Breast epithelium (tissue), 4 donors: ENCODE data around the gene STOM. TPM values are rescaled to one million over a fixed set of nuclear protein-coding genes. Genes with fewer than 3 reads are reported as not detected.

Experiments used
- DNase-seq, 2 donors: peaks; one replicate each; pipeline ENCODE4 v3.0.0-alpha.2; 2019; ENCODE audit warnings: low spot score in 2 of 2
- H3K27ac ChIP-seq, 2 donors: fragments of 200-600 bp; sonication (generic) in 1 of 2; one replicate each; pipeline ENCODE4 v1.5.1; 2016 to 2019; ENCODE audit warnings: mild to moderate bottlenecking in 1 of 2
- H3K27me3 ChIP-seq, 2 donors: fragments of 200-600 bp; sonication (generic) in 1 of 2; one replicate each; pipeline versions ENCODE4 v1.5.1 to v1.6.0; 2017 to 2019; ENCODE audit warnings: control low read depth in 1 of 2, mild to moderate bottlenecking in 1 of 2
- H3K36me3 ChIP-seq: fragments of 200-600 bp; one replicate; pipeline ENCODE4 v1.5.1; 2019
- H3K4me1 ChIP-seq, 2 donors: fragments of 200-600 bp; sonication (generic); one replicate each; pipeline ENCODE4 v1.5.1; 2016 to 2019; ENCODE audit warnings: control low read depth in 1 of 2
- H3K4me3 ChIP-seq, 3 donors: fragments of 200-600 bp; sonication (generic); 1 replicate in 2 of 3; 2 replicates in 1 of 3; pipeline ENCODE4 v1.5.1; 2016 to 2019; ENCODE audit warnings: mild to moderate bottlenecking in 3 of 3, moderate library complexity in 2 of 3
- H3K9me3 ChIP-seq, 2 donors: fragments of 200-600 bp; sonication (generic) in 1 of 2; one replicate each; pipeline ENCODE4 v1.5.1; 2016 to 2019; ENCODE audit warnings: control low read depth in 1 of 2
- CTCF ChIP-seq, 3 donors: fragments of 450-650 bp; IDR thresholded peaks; one replicate each; pipeline ENCODE4 v1.5.1; 2016 to 2017; ENCODE audit warnings: antibody characterized with exemption in 3 of 3, mild to moderate bottlenecking in 3 of 3, moderate library complexity in 3 of 3
- POLR2A ChIP-seq: fragments of 450-650 bp; IDR thresholded peaks from one replicate; pipeline ENCODE4 v1.6.1; 2016; ENCODE audit warnings: antibody characterized with exemption, mild to moderate bottlenecking, moderate library complexity
- POLR2AphosphoS5 ChIP-seq, 3 donors: sonication (generic); formaldehyde crosslinking; IDR thresholded peaks; one replicate each; pipeline ENCODE4 v1.6.1; 2017; ENCODE audit warnings: antibody characterized with exemption in 3 of 3
- intact Hi-C: fragments of 100-400 bp; cut with DNase I; formaldehyde crosslinking; loops from one replicate; pipeline ENCODE4 v1.15.1; 2023; ENCODE audit warnings: low total_unique reads
- total RNA-seq, 3 donors: library from RNA; depleted of rRNA; stranded (reverse); fragments of >200 nt; gene quantifications; one replicate each; pipeline ENCODE4 v1.1.0, GENCODE V29; 2016

STOM gene
- total RNA-seq, 3 donors from 2014 or later: 263 to 444 (median 334) TPM

- H3K27me3 ChIP-seq: no peaks in the 10 kb centered on the region
- DNase-seq: no peak
These were observed 37.9 kb downstream of the STOM start for GRCh38 chr9:121331992-121332685.

GRCh38 chr9:121331549-121331948 lies 38.5 kb downstream of the STOM start:
- Histone ChIP-seq H3K27ac (peak overlapping the region; percentile 89 to 96), H3K36me3 (peaks cover 18% of the 10 kb centered on the region), H3K9me3 (no peaks in the 10 kb centered on the region), H3K27me3 (no peaks in the 10 kb centered on the region), H3K4me1 (peaks cover 8 to 13% of the 10 kb centered on the region in 2 donors), H3K4me3 (no peak overlapping the region)
- TF ChIP-seq POLR2AphosphoS5 (IDR thresholded peaks at IDR 0.05): no peak
- TF ChIP-seq POLR2A: no peak
- intact Hi-C loops: no loop called here
- DNase-seq: no peak

More at GRCh38 chr9:121331992-121332685, 37.9 kb downstream of the STOM start:
- H3K4me1 ChIP-seq: peaks cover 2 to 7% of the 10 kb centered on the region in 2 donors
- peak; percentile 30 to 34 (median 31) for TF ChIP-seq CTCF (IDR thresholded peaks at IDR 0.05)
- TF ChIP-seq POLR2AphosphoS5 (IDR thresholded peaks at IDR 0.05): no peak
- no peak for TF ChIP-seq POLR2A
- H3K4me3 ChIP-seq: no peak overlapping the region
- intact Hi-C loops: no loop called here
- H3K9me3 ChIP-seq: no peaks in the 10 kb centered on the region
- H3K27ac ChIP-seq: peak overlapping the region; percentile 89 to 96
- H3K36me3 ChIP-seq: peaks cover 18% of the 10 kb centered on the region

GRCh38 chr9:121328876-121329681 lies 41.0 kb downstream of the STOM start:
- no peak for DNase-seq
- H3K27me3 ChIP-seq: no peaks in the 10 kb centered on the region
- H3K4me1 ChIP-seq: peaks cover 14 to 19% of the 10 kb centered on the region in 2 donors
- no peaks in the 10 kb centered on the region for H3K9me3 ChIP-seq
- peaks cover 18% of the 10 kb centered on the region for H3K36me3 ChIP-seq
- TF ChIP-seq POLR2AphosphoS5 (IDR thresholded peaks at IDR 0.05) (no peak), POLR2A (no peak), CTCF (IDR thresholded peaks at IDR 0.05) (no peak)
- H3K27ac ChIP-seq: peak overlapping the region; percentile 95 to 96
- H3K4me3 ChIP-seq: no peak overlapping the region
- intact Hi-C loops: no loop called here

GRCh38 chr9:121328476-121328875 lies 41.6 kb downstream of the STOM start:
- H3K4me1 ChIP-seq: peaks cover 14 to 21% of the 10 kb centered on the region in 2 donors
- no peak for DNase-seq
- TF ChIP-seq CTCF (IDR thresholded peaks at IDR 0.05) (no peak), POLR2A (no peak), POLR2AphosphoS5 (IDR thresholded peaks at IDR 0.05) (no peak)
- no peaks in the 10 kb centered on the region for H3K27me3 ChIP-seq
- H3K36me3 ChIP-seq: peaks cover 18% of the 10 kb centered on the region
- H3K4me3 ChIP-seq: no peak overlapping the region
- peak overlapping the region; percentile 95 to 96 for H3K27ac ChIP-seq
- H3K9me3 ChIP-seq: no peaks in the 10 kb centered on the region
- intact Hi-C loops: no loop called here

- Histone ChIP-seq H3K27ac (peak overlapping the region; percentile 95 to 96), H3K4me1 (peaks cover 14 to 21% of the 10 kb centered on the region in 2 donors), H3K27me3 (no peaks in the 10 kb centered on the region), H3K9me3 (no peaks in the 10 kb centered on the region), H3K36me3 (peaks cover 18% of the 10 kb centered on the region), H3K4me3 (peak overlapping the region in 1 of 3 donors; percentile 41)
- intact Hi-C loops: no loop called here
- DNase-seq: no peak
- no peak for TF ChIP-seq POLR2A
- TF ChIP-seq CTCF (IDR thresholded peaks at IDR 0.05): no peak
- TF ChIP-seq POLR2AphosphoS5 (IDR thresholded peaks at IDR 0.05): no peak
These were observed 43.0 kb downstream of the STOM start for GRCh38 chr9:121326901-121327613.
